LNCaP clone FGC (cell line): ENCODE data around the gene NECAB2.
A peak's percentile ranks its signal among the peaks of the same experiment; 100 is the strongest.

ENCODE experiments used
- DNase-seq: peaks from one replicate; pipeline ENCODE4 v3.0.0-alpha.2; 2011; ENCODE audit warnings: low read depth
- H3K4me3 ChIP-seq: 2 replicates; pipeline ENCODE4 v1.5.1; 2011; ENCODE audit warnings: mild to moderate bottlenecking, low read depth, low read length, control low read depth
- TF ChIP-seq, protein P1 (sequence below): IDR thresholded peaks from 2 replicates; pipeline ENCODE4 v1.5.1; 2012; ENCODE audit warnings: mild to moderate bottlenecking; ENCODE audit not compliant: control insufficient read depth, insufficient read depth; ENCODE audit errors: extremely low read depth

The NECAB2 gene

DNA sequence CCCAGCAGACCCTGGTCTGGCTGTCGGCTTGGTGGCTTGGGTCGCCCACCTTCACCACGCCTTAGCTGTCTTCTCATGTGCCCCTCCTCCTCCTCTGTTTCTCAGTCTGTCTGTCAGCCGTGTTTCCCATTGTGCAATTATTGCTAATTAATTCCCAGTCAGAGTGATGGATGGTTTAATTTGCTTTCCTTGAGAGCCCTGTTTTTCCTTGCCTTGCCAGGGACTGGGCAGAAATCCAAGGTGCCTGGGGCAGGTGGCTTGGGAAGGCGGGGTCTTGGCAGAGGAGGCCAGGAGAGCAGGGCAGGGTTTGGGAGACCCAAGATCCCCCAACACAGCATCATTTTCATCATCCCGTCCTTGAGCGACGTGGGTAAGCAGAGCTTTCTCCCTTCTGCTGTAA, 21.3 kb downstream of the NECAB2 start:
- TF ChIP-seq, protein P1, sequence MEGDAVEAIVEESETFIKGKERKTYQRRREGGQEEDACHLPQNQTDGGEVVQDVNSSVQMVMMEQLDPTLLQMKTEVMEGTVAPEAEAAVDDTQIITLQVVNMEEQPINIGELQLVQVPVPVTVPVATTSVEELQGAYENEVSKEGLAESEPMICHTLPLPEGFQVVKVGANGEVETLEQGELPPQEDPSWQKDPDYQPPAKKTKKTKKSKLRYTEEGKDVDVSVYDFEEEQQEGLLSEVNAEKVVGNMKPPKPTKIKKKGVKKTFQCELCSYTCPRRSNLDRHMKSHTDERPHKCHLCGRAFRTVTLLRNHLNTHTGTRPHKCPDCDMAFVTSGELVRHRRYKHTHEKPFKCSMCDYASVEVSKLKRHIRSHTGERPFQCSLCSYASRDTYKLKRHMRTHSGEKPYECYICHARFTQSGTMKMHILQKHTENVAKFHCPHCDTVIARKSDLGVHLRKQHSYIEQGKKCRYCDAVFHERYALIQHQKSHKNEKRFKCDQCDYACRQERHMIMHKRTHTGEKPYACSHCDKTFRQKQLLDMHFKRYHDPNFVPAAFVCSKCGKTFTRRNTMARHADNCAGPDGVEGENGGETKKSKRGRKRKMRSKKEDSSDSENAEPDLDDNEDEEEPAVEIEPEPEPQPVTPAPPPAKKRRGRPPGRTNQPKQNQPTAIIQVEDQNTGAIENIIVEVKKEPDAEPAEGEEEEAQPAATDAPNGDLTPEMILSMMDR = no peak
- DNase-seq = no peak
- H3K4me3 ChIP-seq = no peak overlapping the region

DNA sequence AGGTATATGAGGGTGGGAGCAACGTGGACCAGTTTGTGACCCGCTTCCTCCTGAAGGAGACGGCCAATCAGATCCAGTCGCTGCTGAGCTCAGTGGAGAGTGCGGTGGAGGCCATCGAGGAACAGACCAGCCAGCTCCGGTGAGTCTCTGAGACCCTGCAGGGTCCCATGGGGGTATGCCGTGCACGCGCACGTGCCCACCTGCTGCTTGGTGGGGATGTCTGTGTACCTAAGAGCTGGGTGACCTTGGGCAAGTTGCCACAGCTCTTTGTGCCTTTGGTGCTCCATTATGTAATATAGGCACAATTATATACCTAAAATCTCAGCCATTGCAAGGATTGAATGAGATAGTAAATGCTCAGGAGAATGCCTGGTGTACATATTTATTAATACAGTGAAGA, 22.4 kb downstream of the NECAB2 start:
- no peak for DNase-seq
- no peak overlapping the region for H3K4me3 ChIP-seq
- TF ChIP-seq, protein P1 = no peak

DNA sequence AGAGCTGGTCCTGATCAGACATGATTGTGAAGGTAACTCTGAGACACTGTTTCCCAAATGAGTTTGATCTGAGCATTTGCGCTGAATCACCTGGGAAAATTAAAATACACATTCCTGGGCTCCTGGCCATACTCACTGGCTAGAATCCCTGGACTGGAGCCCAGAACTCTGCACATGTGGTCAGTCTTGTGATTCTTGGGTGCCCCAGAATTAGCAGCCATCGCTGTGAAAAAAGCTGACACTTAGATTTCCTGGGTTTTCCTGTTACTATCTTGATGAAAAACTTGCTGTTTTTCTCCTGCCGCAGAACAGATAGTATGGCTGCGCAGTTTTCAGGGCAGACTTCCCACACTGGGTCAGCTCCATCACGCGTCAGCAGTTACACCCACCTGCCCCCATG, 24.6 kb downstream of the NECAB2 start:
- H3K4me3 ChIP-seq = no peak overlapping the region
- TF ChIP-seq, protein P1 = no peak
- peak; percentile 22 for DNase-seq

DNA sequence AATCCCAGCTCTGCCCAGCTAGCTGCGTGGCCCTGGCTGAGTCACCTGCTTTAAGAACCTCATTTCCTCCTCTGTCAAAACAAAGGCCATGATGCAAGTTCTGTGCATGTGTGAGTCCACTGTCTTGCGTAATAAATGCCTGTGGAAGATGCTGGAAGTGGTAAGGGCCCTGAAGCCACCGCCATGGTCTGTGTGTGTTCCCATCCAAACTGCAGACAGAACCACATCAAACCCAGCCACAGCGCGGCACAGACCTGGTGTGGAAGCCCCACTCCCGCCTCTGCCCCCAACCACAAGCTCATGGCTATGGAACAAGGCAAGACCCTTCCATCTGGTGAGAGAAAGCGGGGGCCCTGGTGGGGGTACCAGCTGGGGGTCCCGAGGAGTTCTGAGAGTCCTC, 26.0 kb downstream of the NECAB2 start:
- TF ChIP-seq, protein P1 = no peak
- H3K4me3 ChIP-seq = no peak overlapping the region
- no peak for DNase-seq

DNA sequence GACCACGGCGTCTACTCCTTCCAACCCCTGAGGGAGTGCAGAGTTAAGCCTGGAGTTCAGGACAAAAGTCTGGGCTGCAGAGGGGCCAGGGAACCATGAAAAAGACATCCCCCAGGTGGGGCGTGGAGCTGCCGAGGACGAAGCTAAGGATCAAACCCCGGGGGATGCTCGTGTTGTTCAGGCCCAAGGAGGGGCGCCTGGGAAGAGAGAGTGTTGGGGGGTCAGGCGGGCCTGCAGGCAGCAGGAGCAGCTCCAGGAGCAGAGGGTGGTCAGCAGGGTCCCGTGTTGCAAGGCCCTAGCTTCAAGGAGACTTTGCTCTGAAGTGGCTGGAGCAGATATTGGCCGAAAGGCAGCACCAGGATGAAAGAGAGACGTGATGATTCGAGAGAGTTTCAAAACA, 26.7 kb downstream of the NECAB2 start:
- TF ChIP-seq, protein P1 = no peak
- H3K4me3 ChIP-seq = no peak overlapping the region
- no peak for DNase-seq

DNA sequence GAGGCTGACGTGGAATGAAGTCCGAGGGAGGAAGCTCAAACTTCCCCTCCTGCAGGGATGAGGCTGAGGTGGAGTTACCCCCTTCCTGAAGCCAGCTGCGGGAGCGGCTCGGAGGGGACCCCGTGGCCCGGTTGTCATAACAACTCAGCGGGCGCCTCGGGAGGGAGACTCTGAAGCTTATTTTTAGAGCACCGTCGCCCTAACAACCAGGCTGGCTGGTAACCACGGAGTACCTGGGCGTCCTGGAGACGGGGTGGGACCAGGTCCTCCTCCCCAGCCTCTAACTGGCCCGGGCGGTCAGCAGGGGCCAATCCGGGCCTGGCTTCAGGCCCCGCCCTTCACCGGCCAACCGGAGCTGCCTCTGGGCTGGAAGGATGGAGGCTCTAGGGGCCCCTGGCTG, 27.7 kb downstream of the NECAB2 start:
- no peak for DNase-seq
- no peak overlapping the region for H3K4me3 ChIP-seq

DNA sequence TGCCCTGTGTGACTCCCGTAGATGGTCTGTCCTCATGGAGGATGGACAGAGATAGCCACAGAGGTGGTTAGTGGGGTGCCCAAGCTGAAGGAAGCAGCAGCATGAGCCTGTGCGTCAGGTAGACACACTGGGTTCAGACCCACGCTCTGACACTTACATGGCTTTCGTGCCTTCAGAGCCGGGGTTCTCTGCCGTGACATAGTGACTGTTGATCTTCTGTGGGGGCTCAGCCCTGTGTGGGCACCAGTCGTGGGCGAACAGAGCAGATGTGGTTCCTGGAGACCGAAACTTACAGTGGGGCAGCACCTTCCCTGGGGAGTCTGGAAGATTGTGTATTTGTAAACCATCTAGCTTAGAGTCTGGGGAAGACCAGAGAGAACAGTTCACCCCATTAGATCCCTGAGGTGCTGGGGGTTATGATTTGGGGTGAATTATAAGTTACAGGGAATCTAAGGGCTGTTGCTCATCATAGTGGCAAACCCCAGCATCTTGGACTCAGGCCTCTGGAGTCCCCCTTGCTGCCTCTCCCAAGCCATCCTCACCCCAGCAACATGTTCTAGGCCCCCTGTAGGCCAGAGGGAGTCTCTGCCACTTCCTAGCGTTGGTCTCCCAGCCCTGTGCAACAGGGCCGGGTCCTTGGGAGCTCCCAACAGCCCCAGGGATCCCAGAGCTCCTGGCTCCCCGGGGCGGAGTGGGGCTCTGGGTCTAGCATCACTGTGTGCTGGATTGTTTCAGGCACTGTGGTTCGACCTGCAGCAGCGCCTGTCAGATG, 28.6 kb downstream of the NECAB2 start:
- no peak overlapping the region for H3K4me3 ChIP-seq
- DNase-seq = no peak
- TF ChIP-seq, protein P1 = no peak

More for the DNA sequence above, 27.7 kb downstream of the NECAB2 start:
- TF ChIP-seq, protein P1 = no peak
